ENCODE data around the gene PVALB. TPM values are rescaled to one million over a fixed set of nuclear protein-coding genes. Genes with fewer than 3 reads are reported as not detected.

PVALB gene
- total and polyA plus RNA-seq, 9 of the 15 experiments (the other 6 are each of a cell fraction or from before 2014, with no cell fraction given): not detected

GRCh38 chr22:36814801-36815200 is 2.0 kb downstream of the PVALB start (continued):
- no peak for TF ChIP-seq PATZ1 (CRISPR knock-in tag; IDR thresholded peaks at IDR 0.05; ENCODE audit: borderline replicate concordance)
- no peak for TF ChIP-seq SMAD2 (IDR thresholded peaks at IDR 0.05; ENCODE audit: low read depth, low read length)

- no peak for ATAC-seq
- H3K9ac ChIP-seq (ENCODE audit: insufficient read depth in 1 of 2, low read depth in 2 of 2, low read length in 2 of 2): no peak overlapping the region
- no peak for FAIRE-seq
- ChIA-PET POLR2A (no interaction called here), CTCF (ENCODE audit: low intra/inter-chr PET ratio) (no interaction called here)
- H2AFZ ChIP-seq (ENCODE audit: low read depth, low read length): no peak overlapping the region
- H3K4me3 ChIP-seq: no peak overlapping the region
- H3K9me3 ChIP-seq (replicated peaks; ENCODE audit: control insufficient read depth, insufficient read depth, low read depth, low read length): no peaks in the 10 kb centered on the region
- H3K4me2 ChIP-seq (ENCODE audit: insufficient read depth, low read length): no peak overlapping the region
- peaks cover 0 to 2% of the 10 kb centered on the region in 2 experiments; a peak in 1 of 5 replicates for H3K4me1 ChIP-seq (replicated peaks in 1 of 2; ENCODE audit: control insufficient read depth in 2 of 2, insufficient read depth in 2 of 2, low read length in 2 of 2)
- BruUV-seq (replicated peaks): no TSS peak
- WGBS (ENCODE audit: insufficient coverage, low coverage, missing lambda C conversion rate): 0% methylated on average over 1 of the region's 3 CpGs
- H3K79me2 ChIP-seq (ENCODE audit: control insufficient read depth, insufficient read depth, low read length): no peaks in the 10 kb centered on the region
- intact Hi-C loops (cut with micrococcal nuclease): no loop called here
- H3K36me3 ChIP-seq (ENCODE audit: control insufficient read depth, insufficient read depth, low read length): no peaks in the 10 kb centered on the region
- H3K27me3 ChIP-seq (ENCODE audit: control insufficient read depth in 2 of 2, insufficient read depth in 2 of 2, low read length in 2 of 2): peaks cover 6 to 43% of the 10 kb centered on the region in 2 experiments; a peak in 3 of 5 replicates
- H3K9me1 ChIP-seq (ENCODE audit: control insufficient read depth, insufficient read depth, low read length): no peaks in the 10 kb centered on the region
- no peaks in the 10 kb centered on the region; the same call in 1 of the 2 replicates for H4K20me1 ChIP-seq (replicated peaks; ENCODE audit: control insufficient read depth, insufficient read depth, low read length)
- no peak for DNase-seq (ENCODE audit: extremely low read depth in 1 of 4, low spot score in 3 of 4)
- in situ Hi-C loops (cut with MboI): no loop called here
- no peak overlapping the region for H3K27ac ChIP-seq (ENCODE audit: extremely low read depth, low read depth, low read length)
- TF ChIP-seq BMI1 (IDR thresholded peaks at IDR 0.05; ENCODE audit: low read length): no peak
- TF ChIP-seq, protein P1, sequence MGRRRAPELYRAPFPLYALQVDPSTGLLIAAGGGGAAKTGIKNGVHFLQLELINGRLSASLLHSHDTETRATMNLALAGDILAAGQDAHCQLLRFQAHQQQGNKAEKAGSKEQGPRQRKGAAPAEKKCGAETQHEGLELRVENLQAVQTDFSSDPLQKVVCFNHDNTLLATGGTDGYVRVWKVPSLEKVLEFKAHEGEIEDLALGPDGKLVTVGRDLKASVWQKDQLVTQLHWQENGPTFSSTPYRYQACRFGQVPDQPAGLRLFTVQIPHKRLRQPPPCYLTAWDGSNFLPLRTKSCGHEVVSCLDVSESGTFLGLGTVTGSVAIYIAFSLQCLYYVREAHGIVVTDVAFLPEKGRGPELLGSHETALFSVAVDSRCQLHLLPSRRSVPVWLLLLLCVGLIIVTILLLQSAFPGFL (CRISPR knock-in tag; IDR thresholded peaks at IDR 0.05): no peak
- TF ChIP-seq, protein P2, sequence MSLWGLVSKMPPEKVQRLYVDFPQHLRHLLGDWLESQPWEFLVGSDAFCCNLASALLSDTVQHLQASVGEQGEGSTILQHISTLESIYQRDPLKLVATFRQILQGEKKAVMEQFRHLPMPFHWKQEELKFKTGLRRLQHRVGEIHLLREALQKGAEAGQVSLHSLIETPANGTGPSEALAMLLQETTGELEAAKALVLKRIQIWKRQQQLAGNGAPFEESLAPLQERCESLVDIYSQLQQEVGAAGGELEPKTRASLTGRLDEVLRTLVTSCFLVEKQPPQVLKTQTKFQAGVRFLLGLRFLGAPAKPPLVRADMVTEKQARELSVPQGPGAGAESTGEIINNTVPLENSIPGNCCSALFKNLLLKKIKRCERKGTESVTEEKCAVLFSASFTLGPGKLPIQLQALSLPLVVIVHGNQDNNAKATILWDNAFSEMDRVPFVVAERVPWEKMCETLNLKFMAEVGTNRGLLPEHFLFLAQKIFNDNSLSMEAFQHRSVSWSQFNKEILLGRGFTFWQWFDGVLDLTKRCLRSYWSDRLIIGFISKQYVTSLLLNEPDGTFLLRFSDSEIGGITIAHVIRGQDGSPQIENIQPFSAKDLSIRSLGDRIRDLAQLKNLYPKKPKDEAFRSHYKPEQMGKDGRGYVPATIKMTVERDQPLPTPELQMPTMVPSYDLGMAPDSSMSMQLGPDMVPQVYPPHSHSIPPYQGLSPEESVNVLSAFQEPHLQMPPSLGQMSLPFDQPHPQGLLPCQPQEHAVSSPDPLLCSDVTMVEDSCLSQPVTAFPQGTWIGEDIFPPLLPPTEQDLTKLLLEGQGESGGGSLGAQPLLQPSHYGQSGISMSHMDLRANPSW (CRISPR knock-in tag; IDR thresholded peaks at IDR 0.05): no peak
- TF ChIP-seq SMAD2 (IDR thresholded peaks at IDR 0.05; ENCODE audit: low read depth, low read length): no peak
- no peak for TF ChIP-seq NONO (IDR thresholded peaks at IDR 0.05; ENCODE audit: low read depth in 2 of 2, low read length in 1 of 2)
- no peak for TF ChIP-seq ZNF41 (CRISPR knock-in tag; conservative IDR thresholded peaks at IDR 0.05)
- TF ChIP-seq HCFC1 (IDR thresholded peaks at IDR 0.05; ENCODE audit: low read depth, low read length): no peak
- TF ChIP-seq, protein P3, sequence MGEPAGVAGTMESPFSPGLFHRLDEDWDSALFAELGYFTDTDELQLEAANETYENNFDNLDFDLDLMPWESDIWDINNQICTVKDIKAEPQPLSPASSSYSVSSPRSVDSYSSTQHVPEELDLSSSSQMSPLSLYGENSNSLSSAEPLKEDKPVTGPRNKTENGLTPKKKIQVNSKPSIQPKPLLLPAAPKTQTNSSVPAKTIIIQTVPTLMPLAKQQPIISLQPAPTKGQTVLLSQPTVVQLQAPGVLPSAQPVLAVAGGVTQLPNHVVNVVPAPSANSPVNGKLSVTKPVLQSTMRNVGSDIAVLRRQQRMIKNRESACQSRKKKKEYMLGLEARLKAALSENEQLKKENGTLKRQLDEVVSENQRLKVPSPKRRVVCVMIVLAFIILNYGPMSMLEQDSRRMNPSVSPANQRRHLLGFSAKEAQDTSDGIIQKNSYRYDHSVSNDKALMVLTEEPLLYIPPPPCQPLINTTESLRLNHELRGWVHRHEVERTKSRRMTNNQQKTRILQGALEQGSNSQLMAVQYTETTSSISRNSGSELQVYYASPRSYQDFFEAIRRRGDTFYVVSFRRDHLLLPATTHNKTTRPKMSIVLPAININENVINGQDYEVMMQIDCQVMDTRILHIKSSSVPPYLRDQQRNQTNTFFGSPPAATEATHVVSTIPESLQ (CRISPR knock-in tag; IDR thresholded peaks at IDR 0.05): no peak
Measured at GRCh38 chr22:36811094-36811800, 5.6 kb downstream of the PVALB start.

Measured in K562 (cell line).